Measurements from ENCODE around the gene MAD1L1. TPM values are rescaled to one million over a fixed set of nuclear protein-coding genes. Genes with fewer than 3 reads are reported as not detected.

The MAD1L1 gene
- total RNA-seq, 4 donors from 2014 or later, result 18.4 to 39.1 (median 25.7) TPM

DNA sequence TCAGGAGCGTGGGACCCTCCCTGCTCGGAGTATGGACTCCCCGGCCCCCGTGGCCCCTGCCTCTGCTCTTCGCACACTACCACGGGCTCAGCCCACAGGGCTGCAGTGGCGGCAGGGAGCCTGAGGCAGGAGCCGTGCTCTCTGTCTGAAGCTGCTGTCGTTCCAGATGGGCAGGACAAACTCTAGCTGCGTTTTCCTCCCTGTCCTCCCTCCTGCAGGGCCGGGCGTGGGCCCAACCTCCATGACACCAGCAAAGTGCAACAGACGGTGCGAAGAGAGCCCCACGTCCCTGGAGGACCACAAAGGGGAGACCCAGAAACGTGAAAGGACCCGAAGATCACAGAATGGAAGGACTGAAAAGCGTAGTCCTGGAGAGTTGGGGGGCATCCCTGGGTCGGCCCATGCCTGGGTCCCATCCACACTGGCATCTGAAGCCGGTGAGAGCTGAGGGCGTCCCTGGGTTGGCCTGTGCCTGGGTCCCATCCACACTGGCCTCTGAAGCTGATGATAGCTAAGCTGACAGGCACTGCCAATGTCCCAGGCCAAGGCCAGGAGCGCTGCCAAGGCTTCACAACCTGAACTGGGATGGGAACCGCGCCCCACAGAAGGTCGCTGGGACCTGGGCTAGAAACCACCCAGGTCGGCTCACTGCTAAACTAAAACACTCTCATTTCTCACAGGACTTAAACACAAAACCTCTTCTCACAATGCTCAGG is 267.0 kb downstream of the MAD1L1 start:
- ATAC-seq (ENCODE audit: low FRiP score) (no peak), DNase-seq (ENCODE audit: low spot score) (no peak)

GRCh38 chr7:1964913-1965578 is 267.7 kb downstream of the MAD1L1 start:
- ATAC-seq (ENCODE audit: low FRiP score) (no peak), DNase-seq (ENCODE audit: low spot score) (no peak)
- TF ChIP-seq, protein P1, sequence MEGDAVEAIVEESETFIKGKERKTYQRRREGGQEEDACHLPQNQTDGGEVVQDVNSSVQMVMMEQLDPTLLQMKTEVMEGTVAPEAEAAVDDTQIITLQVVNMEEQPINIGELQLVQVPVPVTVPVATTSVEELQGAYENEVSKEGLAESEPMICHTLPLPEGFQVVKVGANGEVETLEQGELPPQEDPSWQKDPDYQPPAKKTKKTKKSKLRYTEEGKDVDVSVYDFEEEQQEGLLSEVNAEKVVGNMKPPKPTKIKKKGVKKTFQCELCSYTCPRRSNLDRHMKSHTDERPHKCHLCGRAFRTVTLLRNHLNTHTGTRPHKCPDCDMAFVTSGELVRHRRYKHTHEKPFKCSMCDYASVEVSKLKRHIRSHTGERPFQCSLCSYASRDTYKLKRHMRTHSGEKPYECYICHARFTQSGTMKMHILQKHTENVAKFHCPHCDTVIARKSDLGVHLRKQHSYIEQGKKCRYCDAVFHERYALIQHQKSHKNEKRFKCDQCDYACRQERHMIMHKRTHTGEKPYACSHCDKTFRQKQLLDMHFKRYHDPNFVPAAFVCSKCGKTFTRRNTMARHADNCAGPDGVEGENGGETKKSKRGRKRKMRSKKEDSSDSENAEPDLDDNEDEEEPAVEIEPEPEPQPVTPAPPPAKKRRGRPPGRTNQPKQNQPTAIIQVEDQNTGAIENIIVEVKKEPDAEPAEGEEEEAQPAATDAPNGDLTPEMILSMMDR (IDR thresholded peaks at IDR 0.05), result no peak

More for the DNA sequence above, 267.0 kb downstream of the MAD1L1 start:
- TF ChIP-seq, protein P1 (IDR thresholded peaks at IDR 0.05), result no peak

- DNase-seq (ENCODE audit: low spot score) (no peak), ATAC-seq (ENCODE audit: low FRiP score) (no peak)
- TF ChIP-seq, protein P1 (IDR thresholded peaks at IDR 0.05), result no peak
These were observed 268.4 kb downstream of the MAD1L1 start for GRCh38 chr7:1964211-1964912.

DNA sequence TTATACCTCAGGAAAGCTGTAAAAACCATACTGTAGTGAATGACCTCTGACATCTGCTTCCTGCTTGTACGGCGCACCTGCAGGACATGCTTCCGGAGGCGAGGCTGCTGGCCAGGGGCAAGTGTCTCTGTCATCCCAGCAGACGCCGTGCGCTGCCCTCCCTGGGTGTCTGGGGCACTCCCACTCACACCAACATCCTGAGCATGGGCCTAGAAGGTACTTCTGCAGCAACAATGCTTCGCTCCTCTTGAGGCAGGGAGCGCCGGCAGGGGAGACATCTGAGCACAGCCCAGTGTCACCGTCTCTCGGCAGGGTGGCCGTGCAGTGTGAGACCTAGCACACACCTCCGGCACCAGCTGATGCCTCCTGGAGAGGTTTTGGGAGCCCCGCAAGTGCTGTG is 269.2 kb downstream of the MAD1L1 start:
- ATAC-seq (ENCODE audit: low FRiP score) (no peak), DNase-seq (ENCODE audit: low spot score) (no peak)
- TF ChIP-seq, protein P1 (IDR thresholded peaks at IDR 0.05), result no peak

- ATAC-seq (ENCODE audit: low FRiP score) (no peak), DNase-seq (ENCODE audit: low spot score) (no peak)
- TF ChIP-seq, protein P1 (IDR thresholded peaks at IDR 0.05), result no peak
These were observed 271.0 kb downstream of the MAD1L1 start for GRCh38 chr7:1961701-1962276.

DNA sequence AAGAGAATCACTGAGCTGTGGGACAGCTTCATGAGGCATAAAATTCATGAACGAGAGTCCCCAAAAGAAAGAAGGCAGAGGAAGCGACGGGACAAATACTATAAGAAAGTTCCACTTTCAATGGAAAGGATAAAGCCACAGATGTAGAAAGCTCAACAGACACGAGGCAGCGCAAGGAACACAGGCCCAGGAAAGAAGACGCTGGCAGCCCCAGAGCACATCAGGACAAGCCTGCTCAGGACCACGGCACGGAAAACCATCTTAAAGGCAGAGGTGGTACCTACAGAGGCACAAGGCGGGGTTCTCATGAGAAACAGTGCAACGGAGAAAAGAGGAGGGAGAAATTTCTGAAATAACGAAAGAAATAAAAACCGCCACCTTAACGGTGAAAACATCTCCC is 273.4 kb downstream of the MAD1L1 start:
- ATAC-seq (ENCODE audit: low FRiP score) (no peak), DNase-seq (ENCODE audit: low spot score) (no peak)
- TF ChIP-seq, protein P1 (IDR thresholded peaks at IDR 0.05), result no peak
